GM18505 (cell line): Measurements from ENCODE around the gene TYW1.
"Not testable (repeated sequence)": the region's sequence is repeated elsewhere in the genome, so short reads cannot be mapped to it uniquely, and the experiment has no call there.

ENCODE experiments used
- ATAC-seq: cut with Tn5 transposase; IDR thresholded peaks from one replicate; pipeline ENCODE4 v1.9.1; 2021; ENCODE audit not compliant: unreplicated experiment
- POLR2A ChIP-seq: IDR thresholded peaks from 4 replicates; pipeline ENCODE4 v1.6.1; 2011; ENCODE audit warnings: borderline replicate concordance; ENCODE audit not compliant: insufficient read depth, insufficient read length; ENCODE audit errors: extremely low read depth

TYW1 gene

DNA sequence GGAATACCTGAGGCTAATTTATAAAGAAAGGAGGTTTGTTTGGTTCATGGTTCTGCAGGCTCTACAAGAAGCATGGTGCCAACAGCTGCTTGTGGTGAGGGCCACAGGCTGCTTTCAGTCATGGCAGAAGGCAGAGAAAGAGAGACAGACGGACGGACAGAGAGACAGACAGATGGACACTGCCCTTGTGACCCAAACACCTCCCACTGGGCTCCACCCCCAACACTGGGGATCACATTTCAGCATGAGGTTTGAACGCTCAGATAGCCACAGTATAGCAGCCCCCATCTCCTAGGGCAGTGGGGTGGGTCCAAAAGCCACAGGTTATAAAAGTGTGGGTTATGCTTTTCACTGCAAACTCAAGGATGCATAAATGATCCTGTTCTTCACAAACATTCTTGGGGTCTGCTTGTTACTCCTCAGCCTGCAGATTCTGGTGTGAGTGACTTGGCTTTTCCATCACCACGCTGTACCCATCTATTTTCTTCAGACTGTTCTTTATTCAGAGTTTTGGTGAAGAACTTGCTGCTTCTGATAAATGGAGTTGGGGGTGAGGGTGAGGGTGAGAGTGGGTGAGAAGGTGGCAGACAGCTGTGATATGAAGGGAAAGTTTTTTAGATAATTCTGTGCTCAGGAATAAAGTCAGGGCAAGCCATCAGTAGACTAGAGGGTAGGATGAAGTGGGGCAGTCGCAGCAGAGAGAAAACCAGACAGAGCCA, 194.5 kb downstream of the TYW1 start:
- not testable (repeated sequence) for ATAC-seq

GRCh38 chr7:67192123-67192702, 195.6 kb downstream of the TYW1 start:
- not testable (repeated sequence) for ATAC-seq

GRCh38 chr7:67192889-67193613, 196.4 kb downstream of the TYW1 start:
- not testable (repeated sequence) for ATAC-seq

- ATAC-seq = not testable (repeated sequence)
These were observed 199.5 kb downstream of the TYW1 start for GRCh38 chr7:67196176-67196575.

DNA sequence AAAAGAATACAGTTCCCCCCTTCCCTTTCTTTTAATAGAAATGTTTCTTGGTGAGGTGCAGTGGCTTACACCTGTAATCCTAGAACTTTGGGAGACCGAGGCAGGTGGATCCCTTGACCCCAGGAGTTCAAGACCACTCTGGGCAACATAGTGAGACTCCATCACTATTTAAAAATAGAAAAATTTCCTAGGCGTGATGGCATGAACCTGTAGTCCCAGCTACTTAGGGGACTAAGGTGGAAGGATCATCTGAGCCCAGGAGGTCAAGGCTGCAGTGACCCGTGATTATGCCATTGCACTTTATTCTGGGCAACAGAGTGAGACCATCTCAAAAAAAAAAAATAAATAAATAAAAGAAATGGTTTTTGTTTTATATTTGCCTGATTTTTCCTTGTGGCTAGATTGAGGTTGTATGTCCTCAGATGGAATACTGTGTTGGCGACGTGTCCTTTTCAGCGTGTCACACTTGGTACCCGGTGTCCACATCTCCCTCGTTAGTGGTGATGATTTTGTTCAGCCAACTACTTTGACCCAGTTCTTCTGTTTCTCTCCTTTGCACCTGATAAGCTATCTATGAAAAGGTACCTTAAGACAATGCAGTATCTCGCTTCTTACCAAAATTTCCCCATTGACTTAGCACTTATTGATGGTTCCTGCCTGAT, 202.4 kb downstream of the TYW1 start:
- ATAC-seq = not testable (repeated sequence)

- not testable (repeated sequence) for ATAC-seq
These were observed 209.1 kb downstream of the TYW1 start for GRCh38 chr7:67205772-67206171.

DNA sequence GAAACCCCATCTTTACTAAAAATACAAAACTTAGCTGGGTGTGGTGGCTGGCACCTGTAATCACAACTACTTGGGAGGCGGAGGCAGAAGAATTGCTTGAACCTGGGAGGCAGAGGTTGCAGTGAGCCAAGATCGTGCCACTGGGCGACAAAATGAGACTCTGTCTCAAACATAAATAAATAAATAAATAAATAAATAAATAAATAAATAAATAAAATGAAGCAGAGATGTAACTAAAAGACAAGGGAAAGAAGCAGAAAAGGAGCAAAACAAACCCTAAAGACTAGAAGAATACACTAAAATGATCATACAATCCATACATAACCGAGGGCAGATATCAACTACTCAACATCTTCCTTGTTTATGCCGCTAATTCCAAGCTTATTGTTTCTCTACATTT, 209.8 kb downstream of the TYW1 start:
- no peak for TF ChIP-seq POLR2A
- ATAC-seq = no peak

- not testable (repeated sequence) for ATAC-seq
These were observed 212.0 kb downstream of the TYW1 start for GRCh38 chr7:67208656-67209055.

GRCh38 chr7:67209256-67209655, 212.6 kb downstream of the TYW1 start:
- no peak for TF ChIP-seq POLR2A
- ATAC-seq = no peak

DNA sequence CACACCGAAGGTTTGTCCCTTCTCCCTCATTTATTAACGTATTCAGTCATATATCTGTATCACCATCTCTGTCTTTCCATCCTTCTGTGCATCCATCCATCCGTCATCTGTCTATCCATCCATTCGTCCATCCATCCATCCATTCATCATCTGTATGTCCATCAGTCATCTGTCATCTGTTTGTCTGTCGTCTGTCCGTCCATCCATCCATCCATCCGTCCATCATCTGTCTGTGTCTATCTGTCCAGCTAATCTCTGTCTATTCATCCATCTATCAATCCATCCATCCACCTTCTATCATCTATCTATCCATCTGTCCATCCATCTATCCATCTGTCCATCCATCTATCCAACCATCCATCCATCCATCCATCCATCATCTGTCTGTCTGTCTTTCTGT, 213.9 kb downstream of the TYW1 start:
- no peak for ATAC-seq
- TF ChIP-seq POLR2A = no peak

DNA sequence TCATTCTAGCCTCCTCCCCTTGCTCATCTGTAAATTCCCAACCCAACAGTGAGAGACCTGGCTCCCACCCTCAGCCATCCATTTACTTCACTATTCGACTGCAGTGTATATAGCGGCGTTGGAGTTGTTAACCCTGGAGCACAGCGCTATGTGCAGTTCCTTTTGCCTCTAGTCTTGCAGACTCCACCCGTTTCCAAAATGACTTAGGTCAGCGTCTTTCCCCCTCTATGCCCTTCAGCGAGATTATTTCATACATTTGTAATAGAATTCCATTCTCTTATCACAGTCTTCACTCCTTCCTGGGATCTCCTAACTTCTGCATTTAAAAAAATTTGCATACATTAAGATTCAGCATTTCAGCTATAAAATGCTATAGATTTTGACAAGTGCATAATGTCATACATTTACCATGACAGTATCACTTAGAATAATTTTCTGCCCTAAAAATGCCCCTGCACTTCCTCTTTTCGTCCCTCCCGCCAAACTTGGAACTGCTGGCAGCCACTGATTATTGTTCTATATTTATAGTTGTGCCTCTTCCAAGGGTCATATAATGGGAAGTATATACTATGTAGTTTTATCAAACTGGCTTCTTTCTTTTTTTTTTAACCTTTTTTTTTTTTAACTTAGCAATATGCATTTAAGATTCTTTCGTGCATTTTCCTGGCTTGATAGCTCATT, 215.2 kb downstream of the TYW1 start:
- ATAC-seq = not testable (repeated sequence)

DNA sequence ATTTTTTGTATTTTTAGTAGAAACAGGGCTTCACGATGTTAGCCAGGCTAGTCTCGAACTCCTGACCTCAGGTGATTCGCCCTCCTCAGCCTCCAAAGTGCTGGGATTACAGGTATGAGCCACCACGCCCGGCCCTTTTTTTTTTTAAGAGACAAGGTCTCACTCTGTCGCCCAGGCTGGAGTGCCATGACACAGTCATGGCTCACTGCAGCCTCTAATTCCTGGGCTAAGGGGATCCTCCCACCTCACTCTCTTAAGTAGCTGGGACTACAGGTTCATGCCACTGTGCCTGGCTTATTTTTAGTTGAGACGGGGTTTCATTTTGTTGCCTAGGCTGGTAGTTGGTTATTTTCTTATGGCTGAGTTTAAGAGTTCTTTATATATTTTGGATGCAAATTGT, 216.4 kb downstream of the TYW1 start:
- not testable (repeated sequence) for ATAC-seq

DNA sequence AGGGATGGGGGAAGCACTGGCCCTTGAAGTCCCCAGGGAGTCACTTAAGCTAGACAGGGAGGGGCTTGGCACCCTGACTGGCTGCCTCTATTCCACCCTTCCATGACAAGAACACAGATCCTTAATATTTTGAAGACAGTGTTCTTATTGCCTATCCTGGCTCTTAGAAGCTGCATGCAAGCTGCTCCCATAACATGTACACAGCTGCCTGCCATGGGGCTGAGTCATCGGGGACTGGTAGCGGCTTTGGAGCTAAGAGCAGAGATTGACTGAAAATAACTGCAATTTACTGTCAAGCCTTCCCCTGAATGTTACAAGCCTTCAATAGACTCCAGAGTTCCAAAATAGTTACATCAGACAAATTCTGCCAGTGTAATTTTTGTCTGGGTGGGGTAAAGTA, 226.9 kb downstream of the TYW1 start:
- not testable (repeated sequence) for ATAC-seq

DNA sequence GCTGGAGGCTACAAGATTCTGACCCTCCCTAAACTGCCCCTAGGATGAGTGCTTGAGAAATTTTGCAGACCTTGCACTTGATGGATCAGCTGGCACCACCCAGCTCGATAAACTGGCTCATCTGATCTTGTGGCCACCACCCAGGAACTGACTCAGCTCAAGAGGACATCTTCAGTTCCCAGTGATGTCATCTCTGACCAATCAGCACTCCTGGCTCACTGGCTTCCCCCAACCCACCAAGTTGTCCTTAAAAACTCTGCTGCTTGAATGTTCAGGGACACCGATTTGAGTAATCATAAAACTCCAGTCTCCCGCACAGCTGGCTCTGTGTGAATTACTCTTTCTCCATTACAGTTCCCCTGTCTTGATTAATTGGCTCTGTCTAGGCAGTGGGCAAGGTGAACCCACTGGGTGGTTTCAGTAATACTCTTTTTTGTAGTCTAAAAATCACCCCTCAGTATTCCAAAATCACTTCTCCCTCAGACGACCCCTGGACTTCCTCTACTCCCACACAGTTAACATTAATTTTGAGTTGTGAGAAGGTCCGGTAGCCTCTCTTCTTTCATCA, 229.8 kb downstream of the TYW1 start:
- not testable (repeated sequence) for ATAC-seq

DNA sequence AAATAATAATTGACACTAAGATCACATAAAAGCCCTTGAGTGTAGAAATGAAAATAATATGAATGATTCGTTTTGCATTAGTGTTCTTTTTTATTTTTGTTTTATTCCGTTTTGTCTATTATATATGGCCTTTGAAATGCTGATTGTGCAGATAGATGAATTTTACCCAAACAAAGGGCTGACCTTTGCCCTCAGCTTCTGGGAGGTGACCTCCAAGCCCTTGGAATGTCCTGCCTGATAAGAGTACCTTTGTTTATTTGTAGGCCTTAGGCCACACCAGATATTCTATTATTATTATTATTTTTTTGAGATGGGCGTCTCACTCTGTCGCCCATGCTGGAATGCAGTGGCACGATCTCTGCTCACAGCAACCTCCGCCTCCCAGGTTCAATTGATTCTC, 230.3 kb downstream of the TYW1 start:
- not testable (repeated sequence) for ATAC-seq

DNA sequence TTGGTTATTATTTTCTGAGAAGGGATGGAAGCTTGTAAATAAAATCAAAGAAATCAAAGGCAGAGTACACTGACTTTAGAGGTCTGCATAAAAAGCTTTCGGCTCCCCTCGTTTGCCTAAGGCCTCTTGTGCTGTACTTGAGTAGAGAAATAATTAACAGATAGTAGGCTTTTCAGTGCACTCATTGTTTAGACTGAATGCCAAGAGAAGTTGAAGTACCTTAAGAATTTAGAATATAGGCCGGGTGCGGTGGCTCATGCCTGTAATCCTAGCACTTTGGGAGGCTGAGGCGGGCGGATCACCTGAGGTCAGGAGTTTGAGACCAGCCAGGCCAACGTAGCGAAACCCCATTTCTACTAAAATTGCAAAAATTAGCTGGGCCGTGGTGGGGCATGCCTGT, 232.4 kb downstream of the TYW1 start:
- ATAC-seq = not testable (repeated sequence)

DNA sequence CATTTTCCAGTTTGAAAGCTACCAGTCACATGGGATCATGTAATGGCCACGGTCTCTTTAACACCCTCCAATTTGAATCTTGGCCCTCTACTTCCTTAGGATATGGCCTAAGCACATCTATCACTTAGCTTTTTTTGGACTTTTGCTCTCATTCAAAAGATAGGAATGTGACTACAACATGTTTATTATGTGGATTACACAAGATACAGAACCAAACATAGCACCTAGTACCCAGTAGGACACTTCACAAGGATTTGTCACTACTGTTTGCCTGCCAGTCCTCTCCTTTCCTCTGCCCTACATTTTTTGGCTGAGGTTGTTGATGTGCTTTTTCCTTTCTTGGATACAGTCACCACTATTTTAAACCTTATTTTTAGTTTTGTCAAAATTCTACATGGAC, 233.4 kb downstream of the TYW1 start:
- not testable (repeated sequence) for ATAC-seq

- not testable (repeated sequence) for ATAC-seq
These were observed 236.9 kb downstream of the TYW1 start for GRCh38 chr7:67233506-67233905.

GRCh38 chr7:67236216-67236615, 239.6 kb downstream of the TYW1 start:
- not testable (repeated sequence) for ATAC-seq

- not testable (repeated sequence) for ATAC-seq
These were observed 246.2 kb downstream of the TYW1 start for GRCh38 chr7:67242871-67243270.
